ENCODE results near the gene ZNF526.

DNA sequence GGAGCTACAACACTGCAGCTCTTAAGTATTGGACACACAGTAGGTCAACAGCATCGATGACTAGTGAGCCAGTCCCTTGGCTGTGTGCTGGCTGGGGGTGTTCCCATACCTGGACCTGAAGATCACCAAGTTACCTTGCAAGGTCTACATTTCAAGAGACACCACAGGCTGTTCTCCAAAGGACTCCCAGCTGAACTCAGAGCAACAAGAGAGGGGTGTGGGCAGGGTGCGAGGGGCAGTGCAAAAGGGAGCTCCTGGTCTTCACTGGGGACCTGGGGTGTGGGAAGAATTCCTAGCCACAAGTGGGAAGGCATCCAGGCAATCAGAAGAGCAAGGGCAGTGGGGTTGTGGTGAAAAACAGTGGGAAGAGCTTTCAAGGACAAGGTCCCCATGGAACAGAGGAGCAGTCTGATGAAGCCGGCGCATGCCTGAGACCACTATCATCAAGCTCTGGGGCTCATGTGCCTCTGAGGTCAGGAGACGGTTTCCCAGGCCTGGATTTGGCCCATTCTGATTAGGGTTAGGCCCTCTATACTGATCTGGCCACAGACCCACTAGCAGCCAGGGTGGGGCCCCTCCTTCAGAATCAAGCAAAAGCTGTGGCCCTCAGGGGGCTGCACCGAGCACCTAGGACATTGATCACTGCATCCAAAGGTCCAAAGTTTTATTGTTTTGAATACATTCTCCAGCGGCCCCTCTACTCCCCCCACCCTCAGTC lies 27.0 kb downstream of the ZNF526 start:
- TF ChIP-seq, protein P1, sequence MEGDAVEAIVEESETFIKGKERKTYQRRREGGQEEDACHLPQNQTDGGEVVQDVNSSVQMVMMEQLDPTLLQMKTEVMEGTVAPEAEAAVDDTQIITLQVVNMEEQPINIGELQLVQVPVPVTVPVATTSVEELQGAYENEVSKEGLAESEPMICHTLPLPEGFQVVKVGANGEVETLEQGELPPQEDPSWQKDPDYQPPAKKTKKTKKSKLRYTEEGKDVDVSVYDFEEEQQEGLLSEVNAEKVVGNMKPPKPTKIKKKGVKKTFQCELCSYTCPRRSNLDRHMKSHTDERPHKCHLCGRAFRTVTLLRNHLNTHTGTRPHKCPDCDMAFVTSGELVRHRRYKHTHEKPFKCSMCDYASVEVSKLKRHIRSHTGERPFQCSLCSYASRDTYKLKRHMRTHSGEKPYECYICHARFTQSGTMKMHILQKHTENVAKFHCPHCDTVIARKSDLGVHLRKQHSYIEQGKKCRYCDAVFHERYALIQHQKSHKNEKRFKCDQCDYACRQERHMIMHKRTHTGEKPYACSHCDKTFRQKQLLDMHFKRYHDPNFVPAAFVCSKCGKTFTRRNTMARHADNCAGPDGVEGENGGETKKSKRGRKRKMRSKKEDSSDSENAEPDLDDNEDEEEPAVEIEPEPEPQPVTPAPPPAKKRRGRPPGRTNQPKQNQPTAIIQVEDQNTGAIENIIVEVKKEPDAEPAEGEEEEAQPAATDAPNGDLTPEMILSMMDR (conservative IDR thresholded peaks at IDR 0.05 in 1 of 2, IDR thresholded peaks at IDR 0.05 in 1 of 2; ENCODE audit: extremely low read depth in 1 of 2, insufficient read depth in 1 of 2, low read depth in 1 of 2, low read length in 2 of 2): no peak
- no peak for TF ChIP-seq EZH2 (IDR thresholded peaks at IDR 0.05; ENCODE audit: borderline replicate concordance, low read length)

Data from mammary epithelial cell (primary cell).